GM19193 (cell line): ENCODE data around the gene KEAP1.

Experiments
- POLR2A ChIP-seq: IDR thresholded peaks from 4 replicates; pipeline ENCODE4 v1.6.1; 2011; ENCODE audit not compliant: insufficient read depth, insufficient read length; ENCODE audit errors: extremely low read depth

KEAP1 gene

GRCh38 chr19:10532457-10532856 is 29.3 kb upstream of the KEAP1 start:
- TF ChIP-seq POLR2A, result no peak

- no peak for TF ChIP-seq POLR2A
Observed at GRCh38 chr19:10525636-10526035, 22.5 kb upstream of the KEAP1 start.

- no peak for TF ChIP-seq POLR2A
Observed at GRCh38 chr19:10523135-10523636, 20.0 kb upstream of the KEAP1 start.

GRCh38 chr19:10521461-10522171 is 18.5 kb upstream of the KEAP1 start:
- no peak for TF ChIP-seq POLR2A

- TF ChIP-seq POLR2A, result no peak
Observed at GRCh38 chr19:10520652-10521318, 17.6 kb upstream of the KEAP1 start.

- no peak for TF ChIP-seq POLR2A
Observed at GRCh38 chr19:10519421-10519820, 16.3 kb upstream of the KEAP1 start.

- no peak for TF ChIP-seq POLR2A
Observed at GRCh38 chr19:10518444-10519361, 15.5 kb upstream of the KEAP1 start.

GRCh38 chr19:10517760-10518443 is 14.7 kb upstream of the KEAP1 start:
- no peak for TF ChIP-seq POLR2A

GRCh38 chr19:10517361-10517759 is 14.2 kb upstream of the KEAP1 start, which contains the start of gene S1PR5:
TSS of gene S1PR5 (minus strand) at chr19:10517447. CDS start at chr19:10515011, 2,436 bp downstream.
- TF ChIP-seq POLR2A, result no peak

- no peak for TF ChIP-seq POLR2A
Observed at GRCh38 chr19:10516671-10517286, 13.6 kb upstream of the KEAP1 start.

GRCh38 chr19:10516064-10516385 is 12.9 kb upstream of the KEAP1 start:
- TF ChIP-seq POLR2A, result no peak

GRCh38 chr19:10514211-10515145 is 11.3 kb upstream of the KEAP1 start:
- TF ChIP-seq POLR2A, result no peak

- no peak for TF ChIP-seq POLR2A
Observed at GRCh38 chr19:10513223-10513622, 10.1 kb upstream of the KEAP1 start.
